ENCODE measurements around the gene GGA1.

DNA sequence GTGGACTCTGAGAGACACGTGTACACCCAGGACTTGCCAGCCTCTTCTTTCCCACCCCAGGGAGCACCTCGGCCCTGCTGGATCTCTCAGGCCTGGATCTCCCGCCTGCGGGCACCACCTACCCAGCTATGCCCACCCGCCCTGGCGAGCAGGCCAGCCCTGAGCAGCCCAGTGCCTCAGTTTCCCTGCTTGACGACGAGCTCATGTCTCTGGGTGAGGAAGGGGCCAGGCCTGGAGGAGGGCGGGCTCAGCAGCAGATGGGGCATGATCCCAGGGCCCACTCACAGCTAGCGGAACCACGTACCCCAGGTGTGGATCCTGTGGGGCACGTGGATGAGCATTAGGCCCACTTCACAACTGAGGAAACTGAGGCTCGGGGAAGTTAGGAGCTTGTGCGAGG, 17.1 kb downstream of the GGA1 start:
- TF ChIP-seq CTCF (IDR thresholded peaks at IDR 0.05) = no peak
- no peak for TF ChIP-seq POLR2AphosphoS5 (IDR thresholded peaks at IDR 0.05)

Measured in prostate gland (tissue), 2 donors.